HepG2 (cell line): ENCODE data around the gene PTK7. TPM values are rescaled to one million over a fixed set of nuclear protein-coding genes. Genes with fewer than 3 reads are reported as not detected.

Experiments
- ATAC-seq: fragments of 200-7000 bp; cut with Tn5 transposase; 3 replicates; pipeline ENCODE4 v1.9.1; 2020; ENCODE audit warnings: mild to moderate bottlenecking, moderate library complexity
- BruUV-seq: library from RNA; stranded (reverse); fragments of 400-500 nt; replicated peaks from 2 replicates; lab custom pipeline; 2021; lab: Mats Ljungman, UMichigan
- CTCF ChIA-PET: fragments of 300-600 bp; formaldehyde crosslinking; extraction: SDS; loops from one replicate; lab custom pipeline; 2021; ENCODE audit warnings: low total read pairs, inconsistent platforms, low intra/inter-chr PET ratio; lab: Yijun Ruan, JAX
- POLR2A ChIA-PET: fragments of 350-600 bp; sonication (Branson Sonifier 250); formaldehyde crosslinking; loops from one replicate; lab custom pipeline; 2020; ENCODE audit warnings: antibody characterized with exemption, inconsistent platforms; lab: Yijun Ruan, JAX
- DNase-seq: peaks from one replicate; pipeline ENCODE4 v3.0.0-alpha.2; 2015; ENCODE audit warnings: low spot score
- FAIRE-seq: peaks from 3 replicates; lab custom pipeline; 2011; peaks lifted over from hg19 to GRCh38; lab: Jason Lieb, UNC
- H2AFZ ChIP-seq: one replicate; pipeline ENCODE4 v1.6.1; 2011; ENCODE audit warnings: low read length, inconsistent platforms
- H3K27ac ChIP-seq: fragments of 300-600 bp; 3 replicates; pipeline ENCODE4 v1.8.0; 2011; ENCODE audit warnings: mixed run types, mild to moderate bottlenecking, mixed read lengths, low read length, inconsistent platforms; ENCODE audit not compliant: insufficient read depth; ENCODE audit errors: extremely low read length
- H3K27me3 ChIP-seq, 2 experiments: fragments of 200-600 bp in 1 of 2; 2 replicates in 1 of 2; 3 replicates in 1 of 2; pipeline versions ENCODE4 v1.6.0 to v1.8.0; 2011; ENCODE audit warnings: low read length in 2 of 2, mild to moderate bottlenecking in 2 of 2, moderate library complexity in 2 of 2, inconsistent platforms in 1 of 2; ENCODE audit not compliant: insufficient read depth in 2 of 2, control insufficient read depth in 1 of 2
- H3K36me3 ChIP-seq, 2 experiments: fragments of 200-600 bp in 1 of 2; replicated peaks in 1 of 2; 2 replicates in 1 of 2; 3 replicates in 1 of 2; pipeline versions ENCODE4 v1.5.1 to v1.8.0; 2011; ENCODE audit warnings: low read length in 2 of 2, inconsistent platforms in 1 of 2; ENCODE audit not compliant: insufficient read depth in 2 of 2, control insufficient read depth in 1 of 2
- H3K4me1 ChIP-seq: 2 replicates; pipeline ENCODE4 v1.5.1; 2012; ENCODE audit warnings: low read length, inconsistent platforms; ENCODE audit not compliant: insufficient read depth
- H3K4me2 ChIP-seq: 2 replicates; pipeline ENCODE4 v1.6.0; 2011; ENCODE audit warnings: low read depth, low read length, inconsistent platforms
- H3K4me3 ChIP-seq, 3 experiments: fragments of 200-600 bp in 1 of 3; sonication (generic), shearing (Covaris generic) in 1 of 3; replicated peaks in 1 of 3; 2 replicates each; pipeline ENCODE4 v1.5.1; 2011 to 2016; ENCODE audit warnings: low read length in 3 of 3, inconsistent platforms in 2 of 3, low read depth in 2 of 3, mild to moderate bottlenecking in 2 of 3, control low read depth in 1 of 3, mixed read lengths in 1 of 3; ENCODE audit not compliant: insufficient read depth in 1 of 3
- H3K79me2 ChIP-seq: one replicate; pipeline ENCODE4 v1.6.1; 2011; ENCODE audit warnings: low read length, inconsistent platforms; ENCODE audit not compliant: insufficient read depth
- H3K9ac ChIP-seq: 2 replicates; pipeline ENCODE4 v1.6.0; 2011; ENCODE audit warnings: mild to moderate bottlenecking, low read depth, low read length, inconsistent platforms; ENCODE audit not compliant: insufficient read depth
- H3K9me3 ChIP-seq: 2 replicates; pipeline ENCODE4 v1.5.1; 2012; ENCODE audit warnings: mild to moderate bottlenecking, low read length
- H4K20me1 ChIP-seq: 2 replicates; pipeline ENCODE4 v1.6.0; 2011; ENCODE audit warnings: inconsistent platforms, mild to moderate bottlenecking, low read length, moderate library complexity; ENCODE audit not compliant: insufficient read depth
- E2F2 ChIP-seq: sonication (generic); formaldehyde crosslinking; IDR thresholded peaks from 2 replicates; pipeline ENCODE4 v1.4.0; 2020; ENCODE audit warnings: missing genetic modification reagents, borderline replicate concordance
- ERF ChIP-seq: IDR thresholded peaks from 2 replicates; pipeline ENCODE4 v1.6.1; 2018; ENCODE audit warnings: missing biosample characterization, missing genetic modification reagents
- HNRNPH1 ChIP-seq: fragments of 200-400 bp; formaldehyde crosslinking; optimal IDR thresholded peaks from 2 replicates; pipeline ENCODE3; 2017; ENCODE audit warnings: mild to moderate bottlenecking, low read depth, low read length
- MIXL1 ChIP-seq: IDR thresholded peaks from 2 replicates; pipeline ENCODE4 v1.6.1; 2016
- MTF2 ChIP-seq: sonication (generic); formaldehyde crosslinking; IDR thresholded peaks from 2 replicates; pipeline ENCODE4 v1.5.0; 2020; ENCODE audit warnings: missing genetic modification reagents, borderline replicate concordance
- NR0B2 ChIP-seq: sonication (generic); formaldehyde crosslinking; IDR thresholded peaks from 2 replicates; pipeline ENCODE4 v1.4.0; 2020; ENCODE audit warnings: mild to moderate bottlenecking, missing genetic modification reagents
- ONECUT2 ChIP-seq: sonication (generic); formaldehyde crosslinking; IDR thresholded peaks from 2 replicates; pipeline ENCODE4 v1.4.0; 2020; ENCODE audit warnings: missing genetic modification reagents
- PHF21A ChIP-seq: sonication (generic); formaldehyde crosslinking; IDR thresholded peaks from 2 replicates; pipeline ENCODE4 v1.5.0; 2020; ENCODE audit warnings: mild to moderate bottlenecking, missing genetic modification reagents
- PRMT3 ChIP-seq: sonication (generic); formaldehyde crosslinking; IDR thresholded peaks from 2 replicates; pipeline ENCODE4 v1.8.1; 2022; ENCODE audit warnings: low read depth, mild to moderate bottlenecking, moderate library complexity, missing genetic modification reagents, borderline replicate concordance
- RFXAP ChIP-seq: sonication (generic); formaldehyde crosslinking; IDR thresholded peaks from 2 replicates; pipeline ENCODE4 v1.4.0; 2020; ENCODE audit warnings: missing genetic modification reagents, borderline replicate concordance
- SAFB2 ChIP-seq: sonication (generic); formaldehyde crosslinking; IDR thresholded peaks from 2 replicates; pipeline ENCODE4 v1.5.1; 2020; ENCODE audit warnings: missing genetic modification reagents, low read depth, mild to moderate bottlenecking, borderline replicate concordance
- TFAP4 ChIP-seq: sonication (generic); IDR thresholded peaks from 2 replicates; pipeline ENCODE4 v1.6.1; 2016; ENCODE audit warnings: low read depth, borderline replicate concordance
- WIZ ChIP-seq: sonication (generic); formaldehyde crosslinking; IDR thresholded peaks from 2 replicates; pipeline ENCODE4 v1.5.1; 2020; ENCODE audit warnings: mild to moderate bottlenecking, missing genetic modification reagents
- ZNF224 ChIP-seq: sonication (generic); formaldehyde crosslinking; IDR thresholded peaks from 2 replicates; pipeline ENCODE4 v1.5.0; 2020; ENCODE audit warnings: mild to moderate bottlenecking, missing genetic modification reagents
- ZNF235 ChIP-seq: sonication (generic); formaldehyde crosslinking; IDR thresholded peaks from 2 replicates; pipeline ENCODE4 v1.8.1; 2023; ENCODE audit warnings: mild to moderate bottlenecking, missing genetic modification reagents, borderline replicate concordance
- ZNF550 ChIP-seq: sonication (generic); formaldehyde crosslinking; IDR thresholded peaks from 2 replicates; pipeline ENCODE4 v1.4.0; 2020; ENCODE audit warnings: mild to moderate bottlenecking, missing genetic modification reagents, borderline replicate concordance
- ZNF883 ChIP-seq: sonication (generic); formaldehyde crosslinking; IDR thresholded peaks from 2 replicates; pipeline ENCODE4 v1.5.1; 2020; ENCODE audit warnings: mild to moderate bottlenecking, missing genetic modification reagents; ENCODE audit errors: not compliant biosample characterization
- WGBS: methylation state at CpG from one replicate; pipeline ENCODE4 v1.1.6; 2017; ENCODE audit warnings: low lambda C conversion rate; 5-methylcytosine and 5-hydroxymethylcytosine counted together
- in situ Hi-C: cut with HindIII; loops from 2 replicates; pipeline ENCODE4 v1.10.0; 2017; ENCODE audit warnings: low pct_unique_long_range_greater_than_20kb; ENCODE audit not compliant: extremely low pct_ligation_motif_present
- intact Hi-C: fragments of 100-400 bp; cut with micrococcal nuclease; formaldehyde crosslinking; loops from one replicate; pipeline ENCODE4 v1.10.0; 2022; ENCODE audit not compliant: unreplicated experiment
- polyA plus RNA-seq, 8 experiments: library from polyadenylated mRNA; depleted of rRNA in 3 of 8; stranded (reverse) in 7 of 8; unstranded in 1 of 8; fragments of >200 nt; fragmentation: Illumina TruSeq in 4 of 8; extraction: Trizol in 4 of 8; gene quantifications; 2 replicates each; pipeline versions ENCODE4 v1.2.1 to v1.2.3, GENCODE V29; 2011 to 2016; ENCODE audit warnings: low read depth in 4 of 8, missing spikeins in 1 of 8, mixed read lengths in 1 of 8; ENCODE audit not compliant: insufficient read depth in 1 of 8
- total RNA-seq, 5 experiments: library from RNA; depleted of rRNA; stranded (reverse); fragments of >200 nt; fragmentation: Illumina TruSeq; extraction: Trizol; gene quantifications; 2 replicates each; pipeline ENCODE4 v1.2.3, GENCODE V29; 2016; ENCODE audit warnings: low read depth in 1 of 5
- TF ChIP-seq, protein P1 (sequence below): IDR thresholded peaks from 2 replicates; pipeline ENCODE4 v1.6.1; 2012; ENCODE audit warnings: inconsistent platforms

The PTK7 gene
- total and polyA plus RNA-seq, 2 of the 13 experiments (the other 11 are each of a cell fraction or from before 2014, with no cell fraction given) = 98.5 to 99.8 TPM

DNA sequence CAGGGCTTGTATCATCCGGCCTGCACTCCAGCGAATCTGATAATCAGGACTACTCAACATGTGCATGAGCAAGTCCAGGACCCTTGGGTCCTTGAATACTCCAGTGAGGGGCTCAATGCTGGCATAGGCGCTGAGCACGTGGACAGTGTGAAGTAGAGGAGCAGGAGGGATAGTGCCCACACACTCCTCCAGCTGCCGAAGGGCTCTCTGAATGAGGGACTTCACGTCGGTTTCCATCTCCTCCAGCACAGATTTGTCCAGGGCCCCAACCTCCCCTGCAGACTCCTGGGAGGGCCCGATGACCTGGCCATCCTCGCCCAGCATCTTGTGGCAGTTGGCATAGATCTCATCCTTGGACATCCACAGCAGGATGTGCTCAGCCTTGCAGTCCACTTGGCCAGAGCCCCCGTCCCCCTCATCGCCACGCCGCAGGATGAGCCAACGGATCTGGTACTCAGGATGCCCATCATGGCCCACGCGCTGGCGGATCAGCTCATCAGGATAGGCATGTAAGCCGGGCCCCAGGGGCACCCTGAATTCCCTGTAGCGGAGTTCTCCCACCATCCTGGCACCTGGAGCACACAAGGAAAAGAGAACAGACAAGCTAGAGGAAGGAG lies 23.8 kb upstream of the PTK7 start (continued):
- TF ChIP-seq ERF (CRISPR knock-in tag) (no peak), HNRNPH1 (no peak)

GRCh38 chr6:43052842-43053544 lies 23.1 kb upstream of the PTK7 start:
- peaks cover 16 to 48% of the 10 kb centered on the region in 2 experiments for H3K36me3 ChIP-seq
- CTCF ChIA-PET = interaction anchor here (1.2 kb wide), 1 partner anchor 118 kb away, joined by 3 read pairs; no protein-coding TSS in a partner anchor
- FAIRE-seq = peak; percentile 59
- peaks cover 37% of the 10 kb centered on the region for H3K79me2 ChIP-seq
- H3K27me3 ChIP-seq = no peaks in the 10 kb centered on the region
- H4K20me1 ChIP-seq = no peaks in the 10 kb centered on the region
- intact Hi-C loops (loop anchor here (5.0 kb wide), 1 partner anchor 41 kb away; the partner anchor contains the start of genes KLHDC3 and MEA1), in situ Hi-C loops (no loop called here)
- POLR2A ChIA-PET = interaction anchor here (0.8 to 3.4 kb wide), 30 partner anchors 8 to 522 kb away, joined by 3 to 45 read pairs (median 5); partner anchors contain the start of genes CNPY3, CUL9, GNMT and KLHDC3
- peak overlapping the region; percentile 98 for H3K9ac ChIP-seq
- WGBS = 10% methylated on average over 22 of the region's 22 CpGs
- peak overlapping the region; percentile 75 to 96 (median 94) for H3K4me3 ChIP-seq
- H3K9me3 ChIP-seq = no peaks in the 10 kb centered on the region
- H3K27ac ChIP-seq = peak overlapping the region; percentile 84
- no peak overlapping the region for H2AFZ ChIP-seq
- H3K4me2 ChIP-seq = peak overlapping the region; percentile 91
- no peak for DNase-seq
- ATAC-seq = peak; percentile 64
- no TSS peak for BruUV-seq
- H3K4me1 ChIP-seq = peaks cover 42% of the 10 kb centered on the region
- TF ChIP-seq TFAP4 (peak; percentile 29; the same call in 1 of the 2 replicates), MTF2 (0 out of 2 replicates have a peak, but pooled peaks have one; percentile 72), WIZ (CRISPR knock-in tag) (no peak), SAFB2 (no peak), RFXAP (CRISPR knock-in tag) (0 out of 2 replicates have a peak, but pooled peaks have one; percentile 37), ZNF883 (CRISPR knock-in tag) (peak; percentile 82), E2F2 (peak; percentile 15; the same call in 1 of the 2 replicates), ZNF235 (CRISPR knock-in tag) (peak; percentile 8; the same call in 1 of the 2 replicates), MIXL1 (CRISPR knock-in tag) (no peak), ONECUT2 (CRISPR knock-in tag) (0 out of 2 replicates have a peak, but pooled peaks have one; percentile 16), NR0B2 (CRISPR knock-in tag) (no peak; the same call in 1 of the 2 replicates), ZNF224 (CRISPR knock-in tag) (0 out of 2 replicates have a peak, but pooled peaks have one; percentile 15), PRMT3 (CRISPR knock-in tag) (no peak), PHF21A (no peak), ZNF550 (CRISPR knock-in tag) (peak; percentile 34; the same call in 1 of the 2 replicates)
- TF ChIP-seq, protein P1, sequence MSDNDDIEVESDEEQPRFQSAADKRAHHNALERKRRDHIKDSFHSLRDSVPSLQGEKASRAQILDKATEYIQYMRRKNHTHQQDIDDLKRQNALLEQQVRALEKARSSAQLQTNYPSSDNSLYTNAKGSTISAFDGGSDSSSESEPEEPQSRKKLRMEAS = peak; percentile 11; the same call in 1 of the 2 replicates
